Kidney (tissue), 14 donors: ENCODE data around the gene IRF4. TPM values are rescaled to one million over a fixed set of nuclear protein-coding genes. Genes with fewer than 3 reads are reported as not detected.

Experiments used
- DNase-seq, 5 donors: peaks; one replicate each; pipeline ENCODE4 v3.0.0-alpha.2; 2013 to 2020
- FAIRE-seq: peaks from 2 replicates; lab custom pipeline; 2012; peaks lifted over from hg19 to GRCh38; lab: Jason Lieb, UNC
- H3K27ac ChIP-seq, 2 donors: one replicate each; pipeline ENCODE4 v1.7.0; 2013; ENCODE audit warnings: low read depth in 2 of 2, low read length in 2 of 2, inconsistent platforms in 1 of 2
- H3K27me3 ChIP-seq: one replicate; pipeline ENCODE4 v1.7.1; 2013; ENCODE audit warnings: low read length, inconsistent platforms; ENCODE audit not compliant: control insufficient read depth, insufficient read depth
- H3K36me3 ChIP-seq, 3 donors: one replicate each; pipeline versions ENCODE4 v1.7.0 to v1.7.1; 2013; ENCODE audit warnings: low read length in 3 of 3, control low read depth in 1 of 3, inconsistent platforms in 1 of 3; ENCODE audit not compliant: insufficient read depth in 3 of 3, control insufficient read depth in 2 of 3
- H3K4me1 ChIP-seq, 3 donors: one replicate each; pipeline versions ENCODE4 v1.7.0 to v1.7.1; 2013; ENCODE audit warnings: low read length in 3 of 3, inconsistent platforms in 1 of 3, low read depth in 1 of 3; ENCODE audit not compliant: control insufficient read depth in 2 of 3, insufficient read depth in 2 of 3
- H3K4me3 ChIP-seq, 3 donors: one replicate each; pipeline versions ENCODE4 v1.7.0 to v1.8.1; 2013; ENCODE audit warnings: low read length in 3 of 3, control low read depth in 1 of 3, inconsistent platforms in 1 of 3
- H3K9ac ChIP-seq, 3 donors: one replicate each; pipeline versions ENCODE4 v1.7.0 to v1.7.1; 2013; ENCODE audit warnings: low read length in 3 of 3, control low read depth in 1 of 3, inconsistent platforms in 1 of 3
- H3K9me3 ChIP-seq, 3 donors: one replicate each; pipeline versions ENCODE4 v1.7.0 to v1.7.1; 2013; ENCODE audit warnings: low read length in 3 of 3, control low read depth in 1 of 3, inconsistent platforms in 1 of 3; ENCODE audit not compliant: control insufficient read depth in 2 of 3, insufficient read depth in 1 of 3
- intact Hi-C: fragments of 100-400 bp; cut with DNase I; formaldehyde crosslinking; loops from one replicate; pipeline ENCODE4 v1.11.1; 2022
- polyA plus RNA-seq: library from polyadenylated mRNA; stranded (reverse); fragments of 350-450 nt; fragmentation: Illumina TruSeq; extraction: RNeasy Lipid Tissue Mini Kit (QIAGEN cat#74804); gene quantifications from one replicate; pipeline ENCODE4 v1.2.3, GENCODE V29; 2014; ENCODE audit warnings: low read depth, low replicate concordance; ENCODE audit not compliant: insufficient read depth
- total RNA-seq: library from RNA; stranded (reverse); fragmentation: NEBNext Ultra II Directional; extraction: Animal tissue kit (Norgen Biotek cat#: 25700); gene quantifications from one replicate; pipeline ENCODE4 v1.2.1, GENCODE V29; 2021
- TF ChIP-seq, protein P1 (sequence below): IDR thresholded peaks from 3 replicates; pipeline ENCODE4 v1.5.1; 2012; ENCODE audit warnings: mild to moderate bottlenecking, moderate library complexity, borderline replicate concordance; ENCODE audit not compliant: insufficient read depth; ENCODE audit errors: extremely low read depth
- donor health status: control.
- donor health status: control.
- donor health status: control.
- donor health status: control.
- donor health status: control.
- donor health status: DM: yes; HTN: yes; CAD: no.
- donor health status: Normal renal cell carcinoma (clear cell type).

Gene IRF4
- total and polyA plus RNA-seq, 2 donors from 2014 or later: 23.7 TPM; not detected in 1

DNA sequence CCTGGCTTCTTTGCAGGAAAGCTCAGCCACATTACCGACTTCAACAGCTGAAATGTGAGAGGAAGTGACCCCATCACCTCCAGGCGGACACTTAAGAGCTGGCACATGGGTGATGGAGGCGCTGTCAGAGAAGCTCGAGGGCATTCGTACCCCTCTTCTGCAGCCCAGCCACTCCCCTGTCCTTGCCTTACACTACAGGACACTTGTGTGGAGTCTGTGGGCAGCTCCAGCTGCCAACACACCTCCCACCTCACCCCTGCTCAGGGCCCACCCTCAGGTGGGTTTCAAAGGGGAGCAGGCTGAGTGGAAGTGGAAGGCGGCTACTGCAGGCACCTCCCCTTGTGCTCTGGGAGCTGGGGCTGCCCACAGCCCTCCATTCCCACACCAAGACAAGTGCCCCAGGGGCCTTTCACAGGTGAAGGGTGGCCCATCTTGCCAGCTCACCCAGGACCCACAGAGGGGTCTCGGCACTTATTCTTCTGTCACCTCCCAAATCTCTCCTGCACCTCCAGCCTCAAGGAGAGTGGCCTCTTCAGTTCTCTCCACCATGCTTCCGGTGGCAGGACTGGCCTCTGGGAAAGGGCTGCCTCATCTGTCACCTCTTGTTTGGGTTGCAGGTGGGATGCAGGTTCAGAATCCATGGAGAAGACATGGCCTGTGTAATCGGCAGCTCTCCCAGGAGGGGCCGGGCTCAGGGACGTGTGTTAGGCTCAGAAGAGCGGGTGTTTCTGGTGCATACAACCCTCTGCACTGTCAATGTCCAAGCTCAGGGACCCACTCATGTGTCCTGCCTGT, 49.8 kb downstream of the IRF4 start:
- Histone ChIP-seq H3K4me1 (no peaks in the 10 kb centered on the region), H3K36me3 (no peaks in the 10 kb centered on the region), H3K27ac (no peak overlapping the region), H3K9me3 (no peaks in the 10 kb centered on the region), H3K4me3 (no peak overlapping the region), H3K9ac (no peak overlapping the region), H3K27me3 (no peaks in the 10 kb centered on the region)
- DNase-seq (no peak), FAIRE-seq (no peak)
- intact Hi-C loops: no loop called here
- TF ChIP-seq, protein P1, sequence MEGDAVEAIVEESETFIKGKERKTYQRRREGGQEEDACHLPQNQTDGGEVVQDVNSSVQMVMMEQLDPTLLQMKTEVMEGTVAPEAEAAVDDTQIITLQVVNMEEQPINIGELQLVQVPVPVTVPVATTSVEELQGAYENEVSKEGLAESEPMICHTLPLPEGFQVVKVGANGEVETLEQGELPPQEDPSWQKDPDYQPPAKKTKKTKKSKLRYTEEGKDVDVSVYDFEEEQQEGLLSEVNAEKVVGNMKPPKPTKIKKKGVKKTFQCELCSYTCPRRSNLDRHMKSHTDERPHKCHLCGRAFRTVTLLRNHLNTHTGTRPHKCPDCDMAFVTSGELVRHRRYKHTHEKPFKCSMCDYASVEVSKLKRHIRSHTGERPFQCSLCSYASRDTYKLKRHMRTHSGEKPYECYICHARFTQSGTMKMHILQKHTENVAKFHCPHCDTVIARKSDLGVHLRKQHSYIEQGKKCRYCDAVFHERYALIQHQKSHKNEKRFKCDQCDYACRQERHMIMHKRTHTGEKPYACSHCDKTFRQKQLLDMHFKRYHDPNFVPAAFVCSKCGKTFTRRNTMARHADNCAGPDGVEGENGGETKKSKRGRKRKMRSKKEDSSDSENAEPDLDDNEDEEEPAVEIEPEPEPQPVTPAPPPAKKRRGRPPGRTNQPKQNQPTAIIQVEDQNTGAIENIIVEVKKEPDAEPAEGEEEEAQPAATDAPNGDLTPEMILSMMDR: no peak

DNA sequence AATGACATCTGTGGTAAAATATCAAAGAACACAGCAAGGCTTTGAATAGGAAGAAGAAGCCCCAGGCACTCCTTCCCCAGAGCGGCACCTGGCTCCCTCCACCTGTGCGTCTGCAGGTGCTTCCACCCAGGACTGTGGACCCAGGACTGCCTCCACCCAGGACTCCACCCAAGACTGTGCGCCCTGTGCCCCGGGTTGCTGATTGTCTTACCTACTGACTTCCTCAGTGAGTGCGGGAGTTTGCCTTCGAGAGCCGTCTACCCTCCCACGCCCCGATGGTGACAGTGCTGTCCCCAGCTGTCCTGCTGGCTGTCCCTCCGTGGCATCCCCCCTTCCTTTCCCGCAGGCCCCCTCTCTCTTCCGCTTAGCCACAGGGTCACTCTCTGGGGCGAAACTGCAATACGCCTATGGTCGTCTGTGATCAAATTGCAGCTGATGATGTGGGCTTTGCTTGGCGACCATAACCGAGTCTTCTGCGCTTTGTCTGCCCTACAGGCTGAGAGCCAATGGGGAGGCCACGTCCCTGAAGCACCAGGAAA, 52.1 kb downstream of the IRF4 start:
- Histone ChIP-seq H3K27ac (no peak overlapping the region), H3K27me3 (no peaks in the 10 kb centered on the region), H3K36me3 (no peaks in the 10 kb centered on the region), H3K4me1 (no peaks in the 10 kb centered on the region), H3K9ac (no peak overlapping the region), H3K9me3 (no peaks in the 10 kb centered on the region), H3K4me3 (no peak overlapping the region)
- peak in 3 of 5 donors; percentile 23 to 42 (median 40) for DNase-seq
- intact Hi-C loops: no loop called here
- no peak for FAIRE-seq
- TF ChIP-seq, protein P1: no peak

DNA sequence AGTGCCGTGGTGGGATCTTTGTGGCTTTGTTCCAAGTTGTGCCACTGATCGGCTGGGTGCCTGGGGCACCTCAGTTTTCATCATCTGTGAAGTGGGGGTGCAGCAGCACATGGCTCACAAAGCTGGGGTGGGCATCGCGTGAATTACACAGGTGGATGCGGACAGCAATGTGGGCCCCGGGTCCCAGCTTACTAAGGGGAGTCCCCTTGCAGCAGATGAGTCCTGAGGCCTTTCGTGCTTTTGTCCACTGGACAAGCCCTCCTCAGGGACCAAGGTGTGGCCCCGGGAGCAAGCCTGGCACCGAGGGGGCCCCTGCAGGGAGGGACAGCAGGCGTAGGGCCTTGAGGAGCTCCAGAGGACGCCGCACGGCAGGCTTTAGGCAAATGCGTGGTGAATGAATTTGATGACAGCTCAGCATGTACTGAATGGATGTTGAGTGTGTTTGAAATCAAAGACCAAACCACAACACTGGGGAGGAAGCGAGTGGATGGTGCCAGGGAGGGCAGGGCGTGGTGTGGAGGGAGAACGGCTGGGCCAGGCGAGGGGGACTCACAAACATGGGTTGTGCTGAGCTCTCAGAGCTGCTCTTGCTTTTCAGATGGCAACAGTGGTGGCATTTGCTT, 53.2 kb downstream of the IRF4 start:
- Histone ChIP-seq H3K9me3 (no peaks in the 10 kb centered on the region), H3K27ac (no peak overlapping the region), H3K4me3 (no peak overlapping the region), H3K27me3 (no peaks in the 10 kb centered on the region), H3K36me3 (no peaks in the 10 kb centered on the region), H3K9ac (no peak overlapping the region), H3K4me1 (no peaks in the 10 kb centered on the region)
- TF ChIP-seq, protein P1: no peak
- FAIRE-seq (no peak), DNase-seq (no peak)
- intact Hi-C loops: no loop called here
